Right ventricle myocardium inferior (tissue), 1 donor: Measurements from ENCODE around the gene TMSB4X. TPM values are rescaled to one million over a fixed set of nuclear protein-coding genes. Genes with fewer than 3 reads are reported as not detected.
"Not testable (repeated sequence)": the region's sequence is repeated elsewhere in the genome, so short reads cannot be mapped to it uniquely, and the experiment has no call there.

ENCODE experiments used
- ATAC-seq: fragments of 200-7000 bp; cut with Tn5 transposase; one replicate; pipeline ENCODE4 v1.9.1; 2020; ENCODE audit warnings: mild to moderate bottlenecking, moderate library complexity
- DNase-seq: peaks from one replicate; pipeline ENCODE4 v3.0.0; 2021; ENCODE audit errors: missing footprints
- intact Hi-C: fragments of 100-400 bp; cut with DNase I; formaldehyde crosslinking; loops from one replicate; pipeline ENCODE4 v1.11.0; 2022
- total RNA-seq: library from RNA; stranded (reverse); fragmentation: NEBNext Ultra II Directional; extraction: Animal tissue kit (Norgen Biotek cat#: 25700); gene quantifications from one replicate; pipeline ENCODE4 v1.2.1, GENCODE V29; 2021
- donor health status: DM: no; HTN: yes; CAD: no; lungs with severe emphysema.

TMSB4X gene
- total RNA-seq, 1 donor from 2014 or later: 1,134 TPM

GRCh38 chrX:12972878-12973560 is 1.9 kb upstream of the TMSB4X start:
- ATAC-seq (no peak), DNase-seq (no peak)
- intact Hi-C loops: loop anchor here (5.0 to 10.0 kb wide), 3 partner anchors 189 to 682 kb away; partner anchors contain the start of gene TCEANC

- intact Hi-C loops: loop anchor here (5.0 to 10.0 kb wide), 3 partner anchors 189 to 681 kb away; partner anchors contain the start of gene TCEANC
- ATAC-seq: no peak
- DNase-seq: peak; percentile 56
These were observed 1.2 kb upstream of the TMSB4X start for GRCh38 chrX:12973561-12974304.

- ATAC-seq: peak; percentile 51
- intact Hi-C loops: loop anchor here (5.0 to 10.0 kb wide), 3 partner anchors 188 to 680 kb away; partner anchors contain the start of gene TCEANC
These were observed 560 bp upstream of the TMSB4X start for GRCh38 chrX:12974305-12974795.

GRCh38 chrX:12975670-12975965 is 708 bp downstream of the TMSB4X start:
- intact Hi-C loops: loop anchor here (5.0 to 10.0 kb wide), 3 partner anchors 127 to 679 kb away; partner anchors contain the start of gene TCEANC
- ATAC-seq: peak; percentile 4
- peak; percentile 71 for DNase-seq

More at GRCh38 chrX:12974305-12974795, 560 bp upstream of the TMSB4X start:
- DNase-seq: peak; percentile 86

GRCh38 chrX:12975991-12976558 is 1.2 kb downstream of the TMSB4X start:
- no peak for ATAC-seq
- peak; percentile 86 for DNase-seq
- intact Hi-C loops: loop anchor here (5.0 to 10.0 kb wide), 3 partner anchors 126 to 679 kb away; partner anchors contain the start of gene TCEANC

GRCh38 chrX:12976819-12977732 is 2.2 kb downstream of the TMSB4X start:
- not testable (repeated sequence) for ATAC-seq, DNase-seq
- intact Hi-C loops: loop anchor here (5.0 to 10.0 kb wide), 3 partner anchors 125 to 678 kb away; partner anchors contain the start of gene TCEANC

GRCh38 chrX:12977761-12978204 is 2.9 kb downstream of the TMSB4X start:
- intact Hi-C loops: loop anchor here (5.0 to 10.0 kb wide), 3 partner anchors 125 to 677 kb away; partner anchors contain the start of gene TCEANC
- no peak for ATAC-seq
- DNase-seq: no peak

- ATAC-seq (peak; percentile 33), DNase-seq (peak; percentile 53)
- intact Hi-C loops: loop anchor here (5.0 to 10.0 kb wide), 3 partner anchors 124 to 676 kb away; partner anchors contain the start of gene TCEANC
These were observed 3.5 kb downstream of the TMSB4X start for GRCh38 chrX:12978205-12979025.

GRCh38 chrX:12979026-12979607 is 4.2 kb downstream of the TMSB4X start:
- intact Hi-C loops: loop anchor here (5.0 to 10.0 kb wide), 3 partner anchors 123 to 676 kb away; partner anchors contain the start of gene TCEANC
- DNase-seq (no peak), ATAC-seq (no peak)

GRCh38 chrX:12979616-12980015 is 4.7 kb downstream of the TMSB4X start:
- DNase-seq (no peak), ATAC-seq (no peak)
- intact Hi-C loops: loop anchor here (5.0 to 10.0 kb wide), 4 partner anchors 123 to 675 kb away; partner anchors contain the start of gene TCEANC

GRCh38 chrX:12980039-12980438 is 5.1 kb downstream of the TMSB4X start:
- intact Hi-C loops: loop anchor here (10.0 kb wide), 1 partner anchor 245 kb away; no protein-coding TSS in a partner anchor
- DNase-seq, ATAC-seq: not testable (repeated sequence)

- ATAC-seq (no peak), DNase-seq (no peak)
- intact Hi-C loops: loop anchor here (10.0 kb wide), 1 partner anchor 243 kb away; no protein-coding TSS in a partner anchor
These were observed 7.0 kb downstream of the TMSB4X start for GRCh38 chrX:12981880-12982279.

GRCh38 chrX:12984603-12985319 is 9.9 kb downstream of the TMSB4X start:
- intact Hi-C loops: loop anchor here (10.0 kb wide), 1 partner anchor 240 kb away; no protein-coding TSS in a partner anchor
- ATAC-seq (no peak), DNase-seq (no peak)

GRCh38 chrX:12985331-12985730 is 10.4 kb downstream of the TMSB4X start:
- intact Hi-C loops: loop anchor here (10.0 kb wide), 1 partner anchor 239 kb away; no protein-coding TSS in a partner anchor
- ATAC-seq (no peak), DNase-seq (no peak)

- DNase-seq (no peak), ATAC-seq (no peak)
- intact Hi-C loops: loop anchor here (10.0 kb wide), 1 partner anchor 239 kb away; no protein-coding TSS in a partner anchor
These were observed 11.4 kb downstream of the TMSB4X start for GRCh38 chrX:12986164-12986779.
